HG02571 (cell line): Measurements from ENCODE around the gene GAS2.

Source experiments
- ATAC-seq: cut with Tn5 transposase; IDR thresholded peaks from one replicate; pipeline ENCODE4 v1.9.1; 2021; ENCODE audit warnings: mild to moderate bottlenecking, moderate library complexity; ENCODE audit not compliant: unreplicated experiment

GAS2 gene

GRCh38 chr11:22860241-22860640 is 193.8 kb downstream of the GAS2 start, which contains the start of gene CCDC179:
CCDC179 (minus strand) TSS chr11:22860474; CDS start chr11:22860421, 53 bp downstream.
- no peak for ATAC-seq
